Loucy (cell line): ENCODE data around the gene ASB13.

Experiments used
- CTCF ChIP-seq: fragments of 200-600 bp; sonication (generic); conservative IDR thresholded peaks from 2 replicates; pipeline ENCODE4 v1.5.1; 2014; ENCODE audit warnings: mild to moderate bottlenecking, antibody characterized with exemption, low read length
- EZH2phosphoT487 ChIP-seq: fragments of 200-600 bp; IDR thresholded peaks from 2 replicates; pipeline ENCODE4 v1.6.1; 2018; ENCODE audit warnings: antibody characterized with exemption, mild to moderate bottlenecking, moderate library complexity, borderline replicate concordance

- no peak for TF ChIP-seq CTCF
- no peak for TF ChIP-seq EZH2phosphoT487
Measured at GRCh38 chr10:5618042-5618441, 48.4 kb downstream of the ASB13 start.
